Mucosa of descending colon (tissue), 3 donors: Measurements from ENCODE around the gene LOC128125822.

ENCODE experiments used
- ATAC-seq: fragments of 200-7000 bp; cut with Tn5 transposase; one replicate; pipeline ENCODE4 v1.9.1; 2020; ENCODE audit warnings: mild to moderate bottlenecking, moderate library complexity
- DNase-seq, 3 donors: peaks; one replicate each; pipeline ENCODE4 v3.0.0-alpha.2; 2020
- H3K36me3 ChIP-seq: fragments of 200-600 bp; one replicate; pipeline ENCODE4 v1.8.0; 2021; ENCODE audit warnings: low read depth, mild to moderate bottlenecking
- H3K4me1 ChIP-seq: fragments of 200-600 bp; one replicate; pipeline ENCODE4 v1.8.0; 2021; ENCODE audit warnings: low read depth, mild to moderate bottlenecking
- H3K4me3 ChIP-seq: fragments of 200-600 bp; one replicate; pipeline ENCODE4 v1.8.0; 2021; ENCODE audit warnings: mild to moderate bottlenecking
- H3K9me3 ChIP-seq: fragments of 200-600 bp; one replicate; pipeline ENCODE4 v1.8.0; 2021; ENCODE audit warnings: mild to moderate bottlenecking
- intact Hi-C, 2 donors: fragments of 100-400 bp; cut with DNase I in 1 of 2; cut with micrococcal nuclease in 1 of 2; formaldehyde crosslinking; loops; one replicate each; pipeline versions ENCODE4 v1.11.0 to v1.11.1; 2022; cut with DNase I, micrococcal nuclease
- TF ChIP-seq, protein P1 (sequence below): fragments of 200-600 bp; IDR thresholded peaks from one replicate; pipeline ENCODE4 v1.8.0; 2022; ENCODE audit warnings: antibody characterized with exemption, mild to moderate bottlenecking
- donor health status: DM: no; HTN: no; CAD: no; lungs with moderate emphysema.
- donor health status: DM: no; HTN: no; CAD: no.
- donor health status: DM: no; HTN: yes; CAD: no.

LOC128125822 gene

DNA sequence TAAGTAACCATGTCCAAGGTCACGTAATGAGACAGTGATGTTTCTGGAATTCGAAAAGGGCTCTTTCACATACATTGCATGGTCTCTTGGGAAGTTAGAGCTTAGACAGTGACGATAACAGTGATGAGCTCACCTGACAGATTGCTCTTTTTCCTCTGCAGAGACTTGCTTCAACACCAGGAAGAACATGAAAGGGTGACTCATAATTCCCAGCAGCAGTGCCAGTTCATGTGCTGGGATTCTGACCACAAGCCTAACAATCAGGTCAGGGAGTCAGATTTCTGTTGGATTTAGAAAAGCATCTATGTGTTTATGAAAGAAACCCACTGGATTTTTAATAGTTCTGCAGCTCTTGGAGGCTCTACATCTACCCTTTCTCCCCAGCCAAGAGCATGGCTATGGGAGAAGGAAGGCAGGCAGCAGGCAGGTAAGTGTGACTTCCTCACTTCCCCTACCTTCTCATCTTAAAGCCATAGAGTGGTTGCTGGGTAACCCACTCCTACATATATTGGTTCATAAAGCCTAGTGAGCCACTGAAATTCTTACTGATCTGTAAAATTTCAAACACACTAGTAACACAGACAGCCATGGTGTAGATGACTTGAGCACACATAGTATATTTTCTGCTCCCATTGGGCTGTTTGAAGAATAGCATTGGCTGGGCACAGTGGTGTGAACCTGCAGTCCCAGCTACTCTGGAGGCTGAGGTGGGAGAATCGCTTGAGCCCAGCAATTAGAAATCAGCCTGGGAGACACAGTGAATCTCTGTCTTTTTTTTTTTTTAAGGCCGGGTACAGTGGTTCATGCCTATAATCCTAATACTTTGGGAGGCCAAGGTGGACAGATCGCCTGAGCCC lies 44.4 kb upstream of the LOC128125822 start:
- Histone ChIP-seq H3K36me3 (no peaks in the 10 kb centered on the region), H3K4me3 (no peak overlapping the region), H3K4me1 (no peaks in the 10 kb centered on the region), H3K9me3 (no peaks in the 10 kb centered on the region)
- intact Hi-C loops = no loop called here
- peak; percentile 98 for ATAC-seq
- TF ChIP-seq, protein P1, sequence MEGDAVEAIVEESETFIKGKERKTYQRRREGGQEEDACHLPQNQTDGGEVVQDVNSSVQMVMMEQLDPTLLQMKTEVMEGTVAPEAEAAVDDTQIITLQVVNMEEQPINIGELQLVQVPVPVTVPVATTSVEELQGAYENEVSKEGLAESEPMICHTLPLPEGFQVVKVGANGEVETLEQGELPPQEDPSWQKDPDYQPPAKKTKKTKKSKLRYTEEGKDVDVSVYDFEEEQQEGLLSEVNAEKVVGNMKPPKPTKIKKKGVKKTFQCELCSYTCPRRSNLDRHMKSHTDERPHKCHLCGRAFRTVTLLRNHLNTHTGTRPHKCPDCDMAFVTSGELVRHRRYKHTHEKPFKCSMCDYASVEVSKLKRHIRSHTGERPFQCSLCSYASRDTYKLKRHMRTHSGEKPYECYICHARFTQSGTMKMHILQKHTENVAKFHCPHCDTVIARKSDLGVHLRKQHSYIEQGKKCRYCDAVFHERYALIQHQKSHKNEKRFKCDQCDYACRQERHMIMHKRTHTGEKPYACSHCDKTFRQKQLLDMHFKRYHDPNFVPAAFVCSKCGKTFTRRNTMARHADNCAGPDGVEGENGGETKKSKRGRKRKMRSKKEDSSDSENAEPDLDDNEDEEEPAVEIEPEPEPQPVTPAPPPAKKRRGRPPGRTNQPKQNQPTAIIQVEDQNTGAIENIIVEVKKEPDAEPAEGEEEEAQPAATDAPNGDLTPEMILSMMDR = no peak
- peak in 1 of 3 donors; percentile 80 for DNase-seq

DNA sequence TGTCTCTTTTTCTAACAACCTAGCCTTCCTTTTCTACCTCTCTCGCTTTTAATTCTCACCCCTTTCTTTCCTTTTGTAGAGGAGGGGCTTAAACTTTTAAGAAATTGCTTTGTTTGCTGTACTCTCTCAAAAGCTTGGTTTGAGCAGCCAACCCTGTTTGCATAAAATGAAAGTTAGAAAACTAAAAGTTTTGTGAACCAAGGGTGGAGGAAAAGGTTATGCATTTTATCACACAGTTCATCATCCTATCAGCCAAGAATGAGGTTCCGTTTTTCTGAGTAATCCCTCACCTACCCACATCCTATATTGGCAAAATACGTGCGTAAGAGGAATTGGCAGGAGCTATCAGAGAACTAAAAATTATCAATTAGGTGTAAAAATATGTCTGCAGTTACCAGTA lies 42.8 kb upstream of the LOC128125822 start:
- DNase-seq (no peak), ATAC-seq (no peak)
- intact Hi-C loops = no loop called here
- Histone ChIP-seq H3K36me3 (no peaks in the 10 kb centered on the region), H3K9me3 (no peaks in the 10 kb centered on the region), H3K4me3 (no peak overlapping the region), H3K4me1 (no peaks in the 10 kb centered on the region)
- TF ChIP-seq, protein P1 = no peak

DNA sequence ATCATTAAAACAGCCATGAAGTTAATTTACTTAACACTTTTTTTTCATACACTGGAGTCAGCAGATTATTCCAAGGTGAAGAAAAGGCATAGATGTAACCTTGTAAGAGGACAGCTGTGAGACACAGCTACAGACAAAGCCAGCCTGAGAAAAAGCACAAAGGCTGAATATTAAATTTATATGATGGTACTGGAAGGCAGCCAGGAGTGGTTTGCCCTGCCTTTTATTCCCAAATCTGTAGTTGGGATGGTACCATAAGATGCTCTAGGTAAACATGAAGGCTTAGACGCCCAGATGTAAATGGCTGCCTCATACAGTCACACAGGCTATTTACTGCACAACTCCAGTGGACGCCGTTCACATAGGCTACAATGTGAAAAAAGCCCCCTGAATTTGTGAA lies 42.1 kb upstream of the LOC128125822 start:
- Histone ChIP-seq H3K9me3 (no peaks in the 10 kb centered on the region), H3K4me3 (no peak overlapping the region), H3K4me1 (no peaks in the 10 kb centered on the region), H3K36me3 (no peaks in the 10 kb centered on the region)
- DNase-seq (no peak), ATAC-seq (no peak)
- intact Hi-C loops = no loop called here
- TF ChIP-seq, protein P1 = no peak

- no peak for ATAC-seq
- DNase-seq = no peak
- Histone ChIP-seq H3K4me3 (no peak overlapping the region), H3K4me1 (no peaks in the 10 kb centered on the region), H3K9me3 (no peaks in the 10 kb centered on the region), H3K36me3 (no peaks in the 10 kb centered on the region)
- intact Hi-C loops = no loop called here
- TF ChIP-seq, protein P1 = no peak
Observed at GRCh38 chr6:63530991-63531390, 41.3 kb upstream of the LOC128125822 start.

DNA sequence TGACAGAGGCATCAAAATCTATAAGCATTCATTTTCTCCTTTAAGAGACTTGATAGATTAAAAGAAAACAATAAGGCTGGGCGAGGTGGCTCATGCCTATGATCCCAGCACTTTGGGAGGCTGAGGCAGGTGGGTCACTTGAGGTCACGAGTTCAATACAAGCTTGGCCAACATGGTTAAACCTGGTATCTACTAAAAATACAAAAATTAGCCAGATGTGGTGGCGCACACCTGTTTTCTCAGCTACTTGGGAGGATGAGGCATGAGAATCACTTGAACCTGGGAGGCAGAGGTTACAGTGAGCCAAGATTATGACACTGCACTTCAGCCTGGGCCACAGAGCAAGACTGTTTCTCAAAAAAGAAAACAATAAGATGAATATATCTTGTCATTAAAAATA lies 39.3 kb upstream of the LOC128125822 start:
- no peak for ATAC-seq
- TF ChIP-seq, protein P1 = no peak
- H3K36me3 ChIP-seq = no peaks in the 10 kb centered on the region

More for the DNA sequence above, 39.3 kb upstream of the LOC128125822 start:
- H3K9me3 ChIP-seq = no peaks in the 10 kb centered on the region
- no peaks in the 10 kb centered on the region for H3K4me1 ChIP-seq
- no peak for DNase-seq
- intact Hi-C loops = no loop called here
- H3K4me3 ChIP-seq = no peak overlapping the region
